DMS 273 treated with DMSO at 0.1 percent for 48 hours (cell line): Measurements from ENCODE around the gene HMGXB3.

Source experiments
- DNase-seq: peaks from one replicate; lab custom pipeline; 2025; lab: John Stamatoyannopoulos, UW

HMGXB3 gene

GRCh38 chr5:149990518-149991376, 9.8 kb upstream of the HMGXB3 start:
- DNase-seq: peak; percentile 25

DNA sequence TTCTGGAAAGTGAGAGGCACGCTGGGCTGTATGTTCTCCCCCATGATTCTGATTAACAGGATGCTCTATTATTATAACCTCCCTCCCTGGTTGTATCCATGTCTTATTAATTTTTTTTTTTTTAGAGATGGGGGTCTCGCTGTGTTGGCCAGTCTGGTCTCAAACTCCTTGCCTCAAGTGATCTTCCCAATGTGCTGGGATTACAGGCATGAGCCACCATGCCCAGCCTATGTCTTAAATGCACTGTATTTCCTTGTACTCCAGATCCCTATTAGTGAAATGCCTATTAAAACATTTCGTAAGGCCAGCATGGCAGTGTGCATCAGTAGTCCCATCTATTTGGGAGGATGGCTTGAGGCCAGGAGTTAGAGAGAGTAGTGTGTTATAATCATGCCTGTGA, 7.1 kb upstream of the HMGXB3 start:
- DNase-seq: no peak

DNA sequence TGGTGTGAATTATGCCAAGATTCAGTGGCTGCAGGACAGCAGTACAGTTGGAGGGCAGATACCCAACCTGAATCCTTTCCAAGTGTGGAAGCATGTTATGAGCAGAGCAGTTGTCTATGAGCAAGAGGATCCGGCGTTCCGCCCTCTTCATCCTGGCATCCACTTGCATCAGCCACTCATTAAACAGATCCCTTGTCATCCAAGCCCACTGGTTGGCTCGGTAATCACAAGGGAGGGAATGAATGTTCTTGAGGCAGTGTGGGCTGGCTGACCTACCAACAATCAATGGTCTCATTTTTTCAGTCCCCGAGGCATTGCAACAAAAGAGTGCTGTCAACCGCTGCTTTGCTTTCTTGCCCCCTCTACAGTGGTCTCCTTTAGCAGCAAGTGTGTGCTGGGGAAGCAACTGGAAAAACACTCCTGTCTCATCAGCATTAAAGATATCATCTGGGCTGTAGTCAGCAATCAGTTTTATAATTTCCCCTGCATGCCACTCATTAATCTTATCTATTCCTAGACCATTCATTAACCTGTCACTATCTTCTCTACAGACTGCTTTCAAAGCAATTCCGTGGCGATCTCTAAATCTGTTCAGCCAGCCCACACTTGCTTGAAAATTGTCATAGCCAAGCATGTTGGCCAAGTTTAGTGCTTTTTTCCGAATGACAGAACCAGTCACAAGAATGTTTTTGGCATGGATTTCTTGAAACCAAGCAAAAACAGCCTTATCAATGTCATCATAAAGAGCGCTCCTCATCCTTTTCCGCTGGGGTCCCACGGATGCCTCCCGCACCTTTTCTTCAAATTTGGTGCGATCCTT, 4.9 kb upstream of the HMGXB3 start:
- DNase-seq: no peak

DNA sequence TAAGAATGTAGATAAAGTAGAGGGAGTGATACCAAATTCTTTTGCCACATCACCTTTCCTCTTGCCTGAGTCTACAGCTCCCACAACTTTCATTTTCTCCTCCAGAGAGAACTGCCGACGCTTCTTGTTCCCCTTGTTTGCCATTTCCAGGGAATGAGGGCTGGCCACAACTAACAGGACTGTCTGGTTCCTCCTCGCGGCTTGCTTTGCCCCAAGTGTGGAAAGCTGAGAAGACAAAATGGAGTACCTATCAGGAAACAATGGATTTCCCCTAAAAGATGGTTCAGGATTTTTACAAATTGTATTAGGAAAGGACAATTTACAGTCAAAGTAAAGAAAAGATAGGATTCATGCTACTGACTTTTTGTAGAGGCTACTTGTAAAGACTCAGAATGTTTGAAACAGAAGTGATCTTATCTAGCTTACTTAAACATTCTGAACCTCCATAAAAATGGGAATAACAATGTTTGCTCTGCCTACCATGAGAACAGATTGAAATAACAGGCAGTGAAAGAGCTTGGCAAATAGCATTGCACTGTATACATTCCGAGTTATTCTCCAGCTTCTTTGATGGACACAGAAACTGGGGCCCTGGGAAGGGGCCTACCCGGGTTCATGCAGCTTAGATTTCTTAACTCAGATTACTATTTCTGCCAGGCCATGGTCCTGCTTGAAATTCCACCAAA, 4.2 kb upstream of the HMGXB3 start:
- DNase-seq: no peak

- DNase-seq: no peak
Measured at GRCh38 chr5:149998281-149998680, 2.3 kb upstream of the HMGXB3 start.

GRCh38 chr5:149999359-149999758, 1.2 kb upstream of the HMGXB3 start:
- no peak for DNase-seq

- DNase-seq: no peak
Measured at GRCh38 chr5:149999866-150000255, 678 bp upstream of the HMGXB3 start.

- DNase-seq: no peak
Measured at GRCh38 chr5:150000990-150001659, 586 bp downstream of the HMGXB3 start.

- peak; percentile 60 for DNase-seq
Measured at GRCh38 chr5:150001660-150002486, 1.3 kb downstream of the HMGXB3 start.

- DNase-seq: no peak
Measured at GRCh38 chr5:150006318-150006717, 5.8 kb downstream of the HMGXB3 start.

GRCh38 chr5:150007050-150007449, 6.5 kb downstream of the HMGXB3 start:
- no peak for DNase-seq

DNA sequence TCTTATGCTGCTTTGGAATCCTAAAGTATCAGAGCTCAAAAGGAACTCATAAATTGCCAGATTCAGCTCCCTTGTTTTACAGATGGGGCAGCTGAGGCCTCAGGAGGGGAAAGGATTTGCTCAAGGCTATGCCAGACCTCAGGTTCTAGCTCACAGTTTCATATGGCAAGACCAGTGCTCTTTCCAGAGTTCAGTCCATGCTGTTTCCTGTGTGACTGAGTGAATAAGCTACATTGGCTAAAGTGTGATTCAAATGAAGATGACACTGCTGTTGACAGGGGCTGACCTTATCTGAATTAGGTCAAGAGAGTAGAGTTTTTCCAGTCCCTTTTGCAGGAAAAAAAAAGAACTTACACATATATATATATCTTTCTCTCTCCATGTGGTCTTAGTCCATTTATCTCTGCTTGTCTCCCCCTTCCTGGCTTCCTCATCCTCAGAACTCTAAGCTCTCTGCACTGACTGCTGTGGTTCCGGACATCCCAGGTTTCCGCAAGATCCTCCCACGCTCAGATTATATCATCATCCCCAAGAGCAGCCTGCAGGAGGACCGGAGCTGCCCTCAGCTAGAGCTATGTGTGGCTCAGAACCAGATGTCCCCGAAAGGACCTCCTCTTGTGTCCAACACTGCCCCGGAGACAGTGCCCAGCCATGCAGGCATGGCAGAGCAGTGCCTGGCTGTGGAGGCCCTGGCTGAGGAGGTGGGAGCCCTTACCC, 9.3 kb downstream of the HMGXB3 start:
- no peak for DNase-seq

- no peak for DNase-seq
Measured at GRCh38 chr5:150013931-150014330, 13.4 kb downstream of the HMGXB3 start.

GRCh38 chr5:150014456-150014855, 13.9 kb downstream of the HMGXB3 start:
- no peak for DNase-seq

DNA sequence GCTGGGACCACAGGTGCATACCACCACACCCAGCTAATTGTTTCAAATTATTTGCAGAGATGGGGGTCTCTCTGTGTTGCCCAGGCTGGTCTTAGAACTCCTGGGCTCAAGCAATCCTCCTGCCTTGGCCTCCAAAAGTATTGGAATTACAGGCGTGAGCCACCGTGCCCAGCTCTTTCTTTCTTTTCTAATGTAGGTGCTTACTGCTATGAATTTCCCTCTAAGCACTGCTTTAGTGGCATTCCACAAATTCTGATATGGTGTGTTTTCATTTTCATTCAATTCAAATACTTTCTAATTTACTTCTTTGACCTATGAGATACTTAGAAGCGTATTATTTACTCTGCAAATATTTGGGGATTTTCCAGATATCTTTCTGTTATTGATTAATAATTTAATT, 14.9 kb downstream of the HMGXB3 start:
- no peak for DNase-seq

DNA sequence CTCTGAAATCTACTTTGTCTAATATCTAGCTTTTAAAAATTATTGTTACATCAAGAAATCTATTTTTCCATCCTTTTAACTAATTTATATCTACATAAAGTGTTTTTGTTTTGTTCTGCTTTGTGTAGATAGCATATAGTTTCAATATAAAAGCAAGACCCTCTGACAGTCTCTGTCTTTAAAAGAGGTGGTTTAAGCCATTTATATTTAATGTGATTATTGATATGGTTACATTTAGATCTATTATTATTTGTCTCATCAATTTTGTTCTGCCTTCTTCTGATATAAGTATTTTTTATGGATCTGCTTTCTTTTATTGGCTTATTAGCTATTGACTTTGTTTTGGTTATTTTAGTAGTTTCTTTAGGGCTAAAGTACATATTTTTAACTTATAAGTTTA, 16.0 kb downstream of the HMGXB3 start:
- no peak for DNase-seq

DNA sequence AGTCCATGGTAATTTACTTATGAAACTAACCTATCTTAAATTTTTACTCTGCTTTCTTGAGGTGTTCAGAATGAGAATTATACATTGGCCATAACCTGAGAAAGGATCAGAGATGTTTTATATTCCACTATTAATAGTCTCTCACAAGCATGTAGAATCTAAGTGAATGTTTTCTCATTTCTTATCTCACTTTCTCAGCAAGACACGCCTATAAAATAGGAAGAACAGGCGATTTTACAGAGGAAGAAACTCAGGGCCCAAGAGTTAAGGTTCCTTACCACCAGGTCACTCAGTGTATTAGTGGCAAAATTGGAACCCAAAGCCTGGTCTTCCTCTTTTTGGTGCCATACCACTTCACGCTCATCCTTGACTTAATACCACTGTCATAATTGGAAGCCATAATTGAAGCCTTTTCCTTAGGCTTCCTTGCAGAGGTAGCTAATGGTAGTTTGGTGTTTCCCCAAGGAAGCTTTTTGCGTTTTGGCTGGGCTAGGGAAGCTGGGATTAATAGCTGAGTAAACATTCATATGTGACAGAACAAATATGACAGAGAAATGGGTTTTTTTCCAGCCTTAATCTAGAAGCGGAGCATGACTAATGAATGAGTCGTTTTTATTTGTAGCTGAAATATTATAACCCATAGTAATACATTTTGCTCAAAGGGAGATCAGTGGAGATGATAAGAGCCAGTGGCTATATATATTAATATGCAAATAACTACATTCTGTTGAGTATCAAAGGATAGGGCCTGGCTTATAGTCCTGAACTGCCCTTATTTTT, 16.9 kb downstream of the HMGXB3 start:
- no peak for DNase-seq

DNA sequence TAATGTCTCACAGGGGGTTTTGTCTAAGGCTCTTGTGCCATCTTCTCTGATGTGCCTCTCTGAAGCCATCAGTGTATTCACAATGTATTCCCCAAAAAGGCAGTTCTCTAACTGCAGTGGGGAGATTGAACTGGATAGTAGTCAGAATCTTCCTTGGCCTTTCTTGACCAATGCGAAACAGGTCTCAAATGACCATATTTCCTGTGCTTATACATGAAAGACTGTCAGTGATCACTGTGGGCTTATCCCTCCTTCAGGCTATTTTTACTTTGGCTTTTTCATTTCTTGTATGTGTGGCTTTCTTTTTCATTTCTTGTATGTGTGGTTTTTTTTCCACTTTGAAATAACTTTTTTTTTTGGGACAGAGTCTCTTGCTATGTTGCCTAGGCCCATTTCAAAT, 19.7 kb downstream of the HMGXB3 start:
- no peak for DNase-seq

DNA sequence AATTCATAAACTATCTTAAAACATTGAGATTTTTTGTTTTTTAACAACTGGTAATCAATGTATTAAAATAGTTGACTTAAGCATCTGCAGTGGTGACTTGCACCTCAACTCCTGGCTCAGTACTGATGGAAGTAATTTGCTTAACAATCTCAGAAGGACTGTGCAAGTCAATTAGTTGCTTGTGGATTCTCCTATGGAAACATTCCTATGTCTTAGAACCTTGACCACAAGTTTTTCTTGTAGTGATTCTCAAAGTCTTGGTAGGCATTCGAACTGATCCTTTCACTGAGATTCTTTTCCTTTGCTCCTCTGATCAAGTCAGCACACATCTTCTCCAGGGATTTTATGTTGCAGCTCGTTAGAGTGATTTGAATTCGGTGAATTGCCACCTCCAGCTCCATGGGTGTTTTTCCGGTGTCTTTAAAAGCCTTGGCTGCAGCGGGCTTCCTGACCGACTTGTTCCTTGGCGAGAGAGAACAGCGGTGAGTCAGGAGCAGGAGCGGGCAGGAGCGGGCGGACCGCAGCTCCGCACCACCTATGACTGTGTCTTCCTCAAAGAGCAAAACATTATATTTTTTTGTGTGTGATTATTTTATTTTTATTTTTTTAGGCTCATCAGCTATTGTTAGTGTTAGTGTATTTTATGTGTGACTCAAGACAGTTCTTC, 21.1 kb downstream of the HMGXB3 start:
- no peak for DNase-seq
